ENCODE data around the gene CSTF1. TPM values are rescaled to one million over a fixed set of nuclear protein-coding genes. Genes with fewer than 3 reads are reported as not detected.

CSTF1 gene
- total and polyA plus RNA-seq, 2 of the 8 experiments (the other 6 are each of a cell fraction or from before 2014, with no cell fraction given) = 59.4 to 83.5 TPM

- Histone ChIP-seq H3K9ac (replicated peaks in 1 of 4; ENCODE audit: extremely low read depth in 1 of 4, low read depth in 3 of 4, low read length in 3 of 4) (no peak overlapping the region), H2BK15ac (ENCODE audit: low read length) (no peak overlapping the region), H2BK20ac (ENCODE audit: low read length) (no peak overlapping the region), H3K4me3 (ENCODE audit: extremely low read depth in 1 of 4, insufficient read depth in 2 of 4, low read depth in 3 of 4, low read length in 4 of 4) (no peak overlapping the region), H3K4me2 (ENCODE audit: insufficient read depth in 1 of 2, low read depth in 2 of 2, low read length in 2 of 2) (no peak overlapping the region), H2BK5ac (ENCODE audit: low read depth, low read length) (no peak overlapping the region), H4K20me1 (replicated peaks in 1 of 2; ENCODE audit: control insufficient read depth in 1 of 2, insufficient read depth in 2 of 2, low read length in 2 of 2) (no peaks in the 10 kb centered on the region), H2BK120ac (replicated peaks; ENCODE audit: low read depth, low read length) (no peak overlapping the region), H3K14ac (ENCODE audit: insufficient read length) (no peak overlapping the region), H2AK5ac (ENCODE audit: low read depth, low read length) (no peak overlapping the region), H3K23me2 (ENCODE audit: low read depth, low read length) (no peaks in the 10 kb centered on the region), H3K27ac (ENCODE audit: low read depth, low read length) (no peak overlapping the region), H3K18ac (ENCODE audit: extremely low read depth, low read length) (no peak overlapping the region), H3K79me2 (ENCODE audit: control insufficient read depth in 1 of 2, insufficient read depth in 2 of 2, low read length in 2 of 2) (no peaks in the 10 kb centered on the region), H2AFZ (ENCODE audit: low read length) (no peak overlapping the region), H4K91ac (replicated peaks; ENCODE audit: insufficient read length, low read length) (no peak overlapping the region), H3K23ac (ENCODE audit: insufficient read length) (no peak overlapping the region), H3K36me3 (ENCODE audit: control insufficient read depth in 2 of 4, insufficient read depth in 4 of 4, low read length in 3 of 4) (no peaks in the 10 kb centered on the region), H3K4me1 (replicated peaks in 1 of 4; ENCODE audit: control insufficient read depth in 3 of 4, insufficient read depth in 4 of 4, low read length in 3 of 4) (peaks cover 0 to 6% (median 3%) of the 10 kb centered on the region in 4 experiments; a peak in 4 of 7 replicates), H3K9me3 (ENCODE audit: insufficient read depth in 2 of 2, low read depth in 1 of 2, low read length in 1 of 2) (no peaks in the 10 kb centered on the region), H3K4ac (replicated peaks; ENCODE audit: insufficient read length, low read depth, low read length) (no peak overlapping the region), H3K79me1 (ENCODE audit: low read depth, low read length) (no peaks in the 10 kb centered on the region), H3K56ac (replicated peaks; ENCODE audit: insufficient read length, low read depth, low read length) (no peak overlapping the region), H2BK12ac (ENCODE audit: low read depth, low read length) (no peak overlapping the region), H3K27me3 (replicated peaks in 1 of 4; ENCODE audit: control insufficient read depth in 3 of 4, extremely low read depth in 1 of 4, insufficient read depth in 3 of 4, low read length in 3 of 4) (peaks cover 8 to 35% (median 25%) of the 10 kb centered on the region in 4 experiments), H4K8ac (ENCODE audit: extremely low read depth, insufficient read depth, low read length) (no peak overlapping the region), H4K5ac (ENCODE audit: insufficient read length, low read depth, low read length) (no peak overlapping the region)
- CTCF ChIA-PET (ENCODE audit: partially characterized antibody) = no interaction called here
- POLR2A ChIA-PET (ENCODE audit: partially characterized antibody) = no interaction called here
- DNase-seq (ENCODE audit: low read depth in 1 of 2, low spot score in 2 of 2) = no peak
- FAIRE-seq = no peak
- 84% methylated on average over 8 of the region's 8 CpGs; no CpG with 5 or more reads in 1 of the 2 experiments for WGBS, 2 experiments (ENCODE audit: extremely low coverage in 1 of 2, insufficient coverage in 1 of 2, insufficient read length in 1 of 2, insufficient replicate concordance in 2 of 2, low coverage in 1 of 2, low lambda C conversion rate in 2 of 2, missing lambda C conversion rate in 1 of 2)
- no peak for TF ChIP-seq GABPA (IDR thresholded peaks at IDR 0.05; ENCODE audit: borderline replicate concordance, insufficient read depth, low read length)
- no peak for TF ChIP-seq NANOG (IDR thresholded peaks at IDR 0.05; ENCODE audit: insufficient read depth, low read depth, low read length, poor library complexity, severe bottlenecking)
- TF ChIP-seq CREB1 (IDR thresholded peaks at IDR 0.05) = no peak
- TF ChIP-seq CHD1 (IDR thresholded peaks at IDR 0.05; ENCODE audit: low read depth, low read length) = no peak
These were observed 46.5 kb upstream of the CSTF1 start for GRCh38 chr20:56345911-56346310.
